Measurements from ENCODE around the gene VRK2. TPM values are rescaled to one million over a fixed set of nuclear protein-coding genes. Genes with fewer than 3 reads are reported as not detected.
"Not testable (repeated sequence)": the region's sequence is repeated elsewhere in the genome, so short reads cannot be mapped to it uniquely, and the experiment has no call there.

The VRK2 gene
- total RNA-seq, 1 experiment from 2014 or later = 27.6 TPM

- Histone ChIP-seq H2AFZ (ENCODE audit: low read length) (no peak overlapping the region), H3K9me2 (replicated peaks; ENCODE audit: low read length) (no peaks in the 10 kb centered on the region), H3K36me3 (ENCODE audit: low read depth, low read length) (peaks cover 13% of the 10 kb centered on the region), H3K27ac (ENCODE audit: low read length) (peak overlapping the region; percentile 99), H4K20me1 (ENCODE audit: low read length) (no peaks in the 10 kb centered on the region), H3K4me2 (ENCODE audit: low read length) (0 out of 2 replicates have a peak overlapping the region, but pooled peaks have one; percentile 3), H3K4me3 (ENCODE audit: low read length) (no peak overlapping the region), H3F3A (ENCODE audit: low read length, unreplicated experiment) (peaks cover 7% of the 10 kb centered on the region), H3K4me1 (ENCODE audit: insufficient read depth, low read length) (peaks cover 67% of the 10 kb centered on the region), H3K79me2 (ENCODE audit: low read length) (peaks cover 40% of the 10 kb centered on the region), H3K27me3 (ENCODE audit: low read length) (no peaks in the 10 kb centered on the region), H3K9ac (ENCODE audit: low read length) (no peak overlapping the region; the same call in 1 of the 2 replicates), H3K9me3 (ENCODE audit: low read length) (no peaks in the 10 kb centered on the region)
- DNase-seq (no peak), ATAC-seq (no peak)
- no TSS peak for BruUV-seq (replicated peaks)
- ChIA-PET CTCF (no interaction called here), POLR2A (ENCODE audit: unreplicated experiment) (no interaction called here)
- intact Hi-C loops (cut with micrococcal nuclease) = no loop called here
- TF ChIP-seq EZH2 (IDR thresholded peaks at IDR 0.05; ENCODE audit: low read length, unreplicated experiment) (no peak), CTCF (conservative IDR thresholded peaks at IDR 0.05; ENCODE audit: low read depth, low read length) (peak; percentile 46)
These were observed 64.2 kb downstream of the VRK2 start for GRCh38 chr2:58110765-58111164.

GRCh38 chr2:58113563-58113962 is 67.0 kb downstream of the VRK2 start:
- peak overlapping the region; percentile 56; the same call in 1 of the 2 replicates for H3K4me2 ChIP-seq (ENCODE audit: low read length)
- H3K79me2 ChIP-seq (ENCODE audit: low read length) = peaks cover 59% of the 10 kb centered on the region
- H2AFZ ChIP-seq (ENCODE audit: low read length); intact Hi-C loops (cut with micrococcal nuclease); H3K9me2 ChIP-seq (replicated peaks; ENCODE audit: low read length); H3K27me3 ChIP-seq (ENCODE audit: low read length); BruUV-seq (replicated peaks); ATAC-seq; CTCF ChIA-PET; H3K9me3 ChIP-seq (ENCODE audit: low read length); H4K20me1 ChIP-seq (ENCODE audit: low read length); H3F3A ChIP-seq (ENCODE audit: low read length, unreplicated experiment); POLR2A ChIA-PET (ENCODE audit: unreplicated experiment): not testable (repeated sequence)
- H3K4me1 ChIP-seq (ENCODE audit: insufficient read depth, low read length) = peaks cover 43% of the 10 kb centered on the region
- H3K9ac ChIP-seq (ENCODE audit: low read length) = peak overlapping the region; percentile 82
- peak overlapping the region; percentile 22; the same call in 1 of the 2 replicates for H3K4me3 ChIP-seq (ENCODE audit: low read length)
- H3K27ac ChIP-seq (ENCODE audit: low read length) = peak overlapping the region; percentile 99
- DNase-seq = peak; percentile 73
- H3K36me3 ChIP-seq (ENCODE audit: low read depth, low read length) = peaks cover 13% of the 10 kb centered on the region

- Histone ChIP-seq H3K27ac (ENCODE audit: low read length) (no peak overlapping the region), H3K9ac (ENCODE audit: low read length) (no peak overlapping the region), H3F3A (ENCODE audit: low read length, unreplicated experiment) (no peaks in the 10 kb centered on the region), H3K79me2 (ENCODE audit: low read length) (peaks cover 34% of the 10 kb centered on the region), H3K27me3 (ENCODE audit: low read length) (no peaks in the 10 kb centered on the region), H4K20me1 (ENCODE audit: low read length) (no peaks in the 10 kb centered on the region), H3K36me3 (ENCODE audit: low read depth, low read length) (0 out of 2 replicates have a peak, but pooled peaks cover 3% of the 10 kb centered on the region), H3K9me3 (ENCODE audit: low read length) (no peaks in the 10 kb centered on the region), H2AFZ (ENCODE audit: low read length) (no peak overlapping the region), H3K4me1 (ENCODE audit: insufficient read depth, low read length) (peaks cover 6% of the 10 kb centered on the region; the same call in 1 of the 2 replicates), H3K4me3 (ENCODE audit: low read length) (no peak overlapping the region), H3K4me2 (ENCODE audit: low read length) (no peak overlapping the region), H3K9me2 (replicated peaks; ENCODE audit: low read length) (no peaks in the 10 kb centered on the region)
- ChIA-PET POLR2A (ENCODE audit: unreplicated experiment) (no interaction called here), CTCF (no interaction called here)
- peak; percentile 26 for DNase-seq
- TF ChIP-seq EZH2 (IDR thresholded peaks at IDR 0.05; ENCODE audit: low read length, unreplicated experiment) = no peak
- TF ChIP-seq EZH2phosphoT487 (IDR thresholded peaks at IDR 0.05; ENCODE audit: borderline replicate concordance, low read length) = no peak
- no peak for TF ChIP-seq CTCF (conservative IDR thresholded peaks at IDR 0.05; ENCODE audit: low read depth, low read length)
- intact Hi-C loops (cut with micrococcal nuclease) = no loop called here
- no peak for ATAC-seq
- no TSS peak for BruUV-seq (replicated peaks)
These were observed 74.1 kb downstream of the VRK2 start for GRCh38 chr2:58120626-58121229.
